ENCODE results near the gene FZD7.

Gene FZD7

DNA sequence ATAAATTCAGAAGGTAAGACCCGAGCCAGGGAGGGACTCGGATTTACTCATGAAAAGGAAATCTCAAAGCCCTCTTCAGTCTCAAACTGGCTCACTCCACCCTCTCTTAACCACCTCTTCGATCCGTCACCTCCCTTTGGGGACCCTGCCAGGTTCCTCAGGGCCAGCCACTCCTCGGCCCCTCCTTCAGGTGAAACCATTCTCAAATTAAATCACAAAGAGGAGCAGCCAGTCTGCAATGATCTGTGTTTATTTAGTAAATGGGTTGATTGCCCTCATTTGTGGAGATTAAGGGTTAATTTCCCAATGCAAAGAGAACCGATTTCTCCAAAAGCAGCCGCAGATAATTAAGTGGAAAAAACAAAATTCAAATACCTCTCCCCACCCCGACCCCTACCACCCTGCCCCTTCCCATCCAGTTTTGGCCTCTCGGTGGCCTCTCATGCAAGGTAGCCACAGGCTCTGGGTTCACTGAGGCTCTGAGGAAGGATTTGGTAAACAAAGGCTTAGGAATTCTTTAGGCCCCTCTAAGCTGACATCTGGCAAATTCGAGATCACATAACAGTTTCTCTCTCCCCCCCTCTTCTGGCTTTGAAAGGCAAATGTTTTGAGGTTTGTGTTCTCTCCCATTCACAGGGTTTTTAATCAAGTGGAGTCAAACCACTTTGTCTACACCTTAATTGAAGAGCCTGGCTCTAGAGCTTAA lies 10.3 kb upstream of the FZD7 start:
- Histone ChIP-seq H2AFZ (ENCODE audit: low read depth) (no peak overlapping the region), H3K4me1 (ENCODE audit: low read depth, poor library complexity, severe bottlenecking) (no peaks in the 10 kb centered on the region), H3K4me3 (IDR thresholded peaks at IDR 0.05; ENCODE audit: insufficient read depth, low read depth, low read length) (no peak overlapping the region), H3K79me2 (ENCODE audit: insufficient read depth, low read depth) (no peaks in the 10 kb centered on the region), H3K27me3 (ENCODE audit: insufficient read depth, low read depth) (no peaks in the 10 kb centered on the region), H3K9ac (no peak overlapping the region), H3K27ac (no peak overlapping the region), H3K36me3 (ENCODE audit: insufficient read depth) (no peaks in the 10 kb centered on the region), H3K4me2 (no peak overlapping the region), H4K20me1 (ENCODE audit: insufficient read depth) (no peaks in the 10 kb centered on the region)
- TF ChIP-seq, protein P1, sequence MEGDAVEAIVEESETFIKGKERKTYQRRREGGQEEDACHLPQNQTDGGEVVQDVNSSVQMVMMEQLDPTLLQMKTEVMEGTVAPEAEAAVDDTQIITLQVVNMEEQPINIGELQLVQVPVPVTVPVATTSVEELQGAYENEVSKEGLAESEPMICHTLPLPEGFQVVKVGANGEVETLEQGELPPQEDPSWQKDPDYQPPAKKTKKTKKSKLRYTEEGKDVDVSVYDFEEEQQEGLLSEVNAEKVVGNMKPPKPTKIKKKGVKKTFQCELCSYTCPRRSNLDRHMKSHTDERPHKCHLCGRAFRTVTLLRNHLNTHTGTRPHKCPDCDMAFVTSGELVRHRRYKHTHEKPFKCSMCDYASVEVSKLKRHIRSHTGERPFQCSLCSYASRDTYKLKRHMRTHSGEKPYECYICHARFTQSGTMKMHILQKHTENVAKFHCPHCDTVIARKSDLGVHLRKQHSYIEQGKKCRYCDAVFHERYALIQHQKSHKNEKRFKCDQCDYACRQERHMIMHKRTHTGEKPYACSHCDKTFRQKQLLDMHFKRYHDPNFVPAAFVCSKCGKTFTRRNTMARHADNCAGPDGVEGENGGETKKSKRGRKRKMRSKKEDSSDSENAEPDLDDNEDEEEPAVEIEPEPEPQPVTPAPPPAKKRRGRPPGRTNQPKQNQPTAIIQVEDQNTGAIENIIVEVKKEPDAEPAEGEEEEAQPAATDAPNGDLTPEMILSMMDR (conservative IDR thresholded peaks at IDR 0.05; ENCODE audit: low read depth, low read length) = no peak

DNA sequence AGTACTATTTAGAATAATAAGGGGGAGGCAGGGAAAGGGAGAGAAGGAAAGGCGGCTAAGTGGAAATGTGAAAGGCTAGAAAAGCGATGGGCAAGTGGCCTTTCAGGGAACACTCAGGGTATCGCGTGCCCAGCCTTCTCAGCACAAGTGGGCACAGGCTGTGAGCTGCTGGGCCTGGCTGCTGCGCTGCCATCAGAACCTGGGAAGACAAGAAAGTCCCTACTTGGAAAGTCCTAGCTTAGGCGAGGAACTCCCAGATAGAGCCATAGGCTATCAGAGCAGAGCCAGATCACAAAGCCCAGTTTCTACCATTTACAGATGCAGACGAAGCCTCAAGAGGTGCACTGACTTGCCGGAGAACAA lies 9.8 kb upstream of the FZD7 start:
- no peak overlapping the region for H3K4me2 ChIP-seq
- H3K79me2 ChIP-seq (ENCODE audit: insufficient read depth, low read depth) = no peaks in the 10 kb centered on the region
- H2AFZ ChIP-seq (ENCODE audit: low read depth) = no peak overlapping the region
- no peaks in the 10 kb centered on the region for H3K27me3 ChIP-seq (ENCODE audit: insufficient read depth, low read depth)
- no peak overlapping the region for H3K4me3 ChIP-seq (IDR thresholded peaks at IDR 0.05; ENCODE audit: insufficient read depth, low read depth, low read length)
- no peaks in the 10 kb centered on the region for H3K4me1 ChIP-seq (ENCODE audit: low read depth, poor library complexity, severe bottlenecking)
- TF ChIP-seq, protein P1 (conservative IDR thresholded peaks at IDR 0.05; ENCODE audit: low read depth, low read length) = no peak
- no peaks in the 10 kb centered on the region for H4K20me1 ChIP-seq (ENCODE audit: insufficient read depth)
- H3K9ac ChIP-seq = no peak overlapping the region
- H3K27ac ChIP-seq = no peak overlapping the region
- no peaks in the 10 kb centered on the region for H3K36me3 ChIP-seq (ENCODE audit: insufficient read depth)

- Histone ChIP-seq H3K9ac (no peak overlapping the region), H3K4me3 (IDR thresholded peaks at IDR 0.05; ENCODE audit: insufficient read depth, low read depth, low read length) (no peak overlapping the region), H3K4me2 (no peak overlapping the region)
These were observed 8.8 kb upstream of the FZD7 start for GRCh38 chr2:202024871-202025270.

DNA sequence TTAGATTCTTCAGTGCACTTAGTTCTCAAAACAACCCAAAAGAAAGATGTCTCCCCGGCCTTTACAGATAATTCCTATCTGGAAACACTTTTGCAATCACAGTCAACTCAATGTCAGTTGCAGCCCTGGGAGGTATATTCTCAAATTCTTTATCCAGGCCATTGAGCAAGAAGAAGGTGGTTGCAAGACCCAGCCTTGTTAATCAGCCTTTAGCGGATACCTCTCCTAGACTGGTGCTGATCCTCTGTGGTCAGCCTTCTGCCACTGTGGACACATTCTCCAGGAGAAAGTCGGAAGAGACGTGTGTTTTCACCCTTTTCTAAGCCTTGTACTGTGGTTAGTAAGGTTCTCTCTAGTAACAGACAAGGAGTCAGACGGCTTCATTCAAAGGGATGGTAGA lies 7.8 kb upstream of the FZD7 start:
- H3K4me3 ChIP-seq (IDR thresholded peaks at IDR 0.05; ENCODE audit: insufficient read depth, low read depth, low read length) = no peak overlapping the region
- no peak overlapping the region for H3K27ac ChIP-seq
- H4K20me1 ChIP-seq (ENCODE audit: insufficient read depth) = no peaks in the 10 kb centered on the region
- H3K4me2 ChIP-seq = no peak overlapping the region
- H3K27me3 ChIP-seq (ENCODE audit: insufficient read depth, low read depth) = no peaks in the 10 kb centered on the region
- H3K4me1 ChIP-seq (ENCODE audit: low read depth, poor library complexity, severe bottlenecking) = no peaks in the 10 kb centered on the region
- no peak overlapping the region for H2AFZ ChIP-seq (ENCODE audit: low read depth)
- TF ChIP-seq, protein P1 (conservative IDR thresholded peaks at IDR 0.05; ENCODE audit: low read depth, low read length) = no peak
- no peak overlapping the region for H3K9ac ChIP-seq
- no peaks in the 10 kb centered on the region for H3K36me3 ChIP-seq (ENCODE audit: insufficient read depth)
- H3K79me2 ChIP-seq (ENCODE audit: insufficient read depth, low read depth) = no peaks in the 10 kb centered on the region

More at GRCh38 chr2:202024871-202025270, 8.8 kb upstream of the FZD7 start:
- H3K27ac ChIP-seq = no peak overlapping the region
- no peaks in the 10 kb centered on the region for H3K36me3 ChIP-seq (ENCODE audit: insufficient read depth)
- no peaks in the 10 kb centered on the region for H4K20me1 ChIP-seq (ENCODE audit: insufficient read depth)
- H2AFZ ChIP-seq (ENCODE audit: low read depth) = no peak overlapping the region
- H3K79me2 ChIP-seq (ENCODE audit: insufficient read depth, low read depth) = no peaks in the 10 kb centered on the region
- no peaks in the 10 kb centered on the region for H3K27me3 ChIP-seq (ENCODE audit: insufficient read depth, low read depth)
- H3K4me1 ChIP-seq (ENCODE audit: low read depth, poor library complexity, severe bottlenecking) = no peaks in the 10 kb centered on the region
- TF ChIP-seq, protein P1 (conservative IDR thresholded peaks at IDR 0.05; ENCODE audit: low read depth, low read length) = no peak

All from KMS-11 (cell line).